ENCODE data around the gene ADNP2. TPM values are rescaled to one million over a fixed set of nuclear protein-coding genes. Genes with fewer than 3 reads are reported as not detected.

ADNP2 gene
- total RNA-seq, 1 experiment from 2014 or later = 23.2 TPM

- H3K9me2 ChIP-seq (replicated peaks; ENCODE audit: low read length) = no peaks in the 10 kb centered on the region
- no peaks in the 10 kb centered on the region for H3K27me3 ChIP-seq (ENCODE audit: low read length)
- no peak for DNase-seq
- H3K9ac ChIP-seq (ENCODE audit: low read length) = no peak overlapping the region
- intact Hi-C loops (cut with micrococcal nuclease) = no loop called here
- H3K27ac ChIP-seq (ENCODE audit: low read length) = no peak overlapping the region
- H3K4me3 ChIP-seq (ENCODE audit: low read length) = no peak overlapping the region
- ChIA-PET CTCF (no interaction called here), POLR2A (ENCODE audit: unreplicated experiment) (no interaction called here)
- H3K4me2 ChIP-seq (ENCODE audit: low read length) = no peak overlapping the region
- TF ChIP-seq EZH2 (IDR thresholded peaks at IDR 0.05; ENCODE audit: low read length, unreplicated experiment) (no peak), EZH2phosphoT487 (IDR thresholded peaks at IDR 0.05; ENCODE audit: borderline replicate concordance, low read length) (no peak), CTCF (conservative IDR thresholded peaks at IDR 0.05; ENCODE audit: low read depth, low read length) (no peak)
- no peak for ATAC-seq
- H4K20me1 ChIP-seq (ENCODE audit: low read length) = no peaks in the 10 kb centered on the region
- no peaks in the 10 kb centered on the region for H3F3A ChIP-seq (ENCODE audit: low read length, unreplicated experiment)
- H3K9me3 ChIP-seq (ENCODE audit: low read length) = peaks cover 13% of the 10 kb centered on the region
- H3K79me2 ChIP-seq (ENCODE audit: low read length) = no peaks in the 10 kb centered on the region
- H3K36me3 ChIP-seq (ENCODE audit: low read depth, low read length) = no peaks in the 10 kb centered on the region
- no TSS peak for BruUV-seq (replicated peaks)
- H2AFZ ChIP-seq (ENCODE audit: low read length) = no peak overlapping the region
- no peaks in the 10 kb centered on the region for H3K4me1 ChIP-seq (ENCODE audit: insufficient read depth, low read length)
Observed at GRCh38 chr18:80088823-80089222, 20.2 kb upstream of the ADNP2 start.

- Histone ChIP-seq H3K4me1 (ENCODE audit: insufficient read depth, low read length) (no peaks in the 10 kb centered on the region), H3K9me2 (replicated peaks; ENCODE audit: low read length) (no peaks in the 10 kb centered on the region), H3K4me3 (ENCODE audit: low read length) (no peak overlapping the region), H3K27me3 (ENCODE audit: low read length) (no peaks in the 10 kb centered on the region), H3K27ac (ENCODE audit: low read length) (no peak overlapping the region), H3F3A (ENCODE audit: low read length, unreplicated experiment) (no peaks in the 10 kb centered on the region), H4K20me1 (ENCODE audit: low read length) (no peaks in the 10 kb centered on the region), H3K9me3 (ENCODE audit: low read length) (no peaks in the 10 kb centered on the region), H3K79me2 (ENCODE audit: low read length) (no peaks in the 10 kb centered on the region), H3K9ac (ENCODE audit: low read length) (no peak overlapping the region), H3K36me3 (ENCODE audit: low read depth, low read length) (no peaks in the 10 kb centered on the region), H3K4me2 (ENCODE audit: low read length) (no peak overlapping the region), H2AFZ (ENCODE audit: low read length) (no peak overlapping the region)
- CTCF ChIA-PET = no interaction called here
- POLR2A ChIA-PET (ENCODE audit: unreplicated experiment) = no interaction called here
- BruUV-seq (replicated peaks) = no TSS peak
- intact Hi-C loops (cut with micrococcal nuclease) = no loop called here
- no peak for ATAC-seq
- TF ChIP-seq EZH2phosphoT487 (IDR thresholded peaks at IDR 0.05; ENCODE audit: borderline replicate concordance, low read length) = no peak
- no peak for DNase-seq
Observed at GRCh38 chr18:80095414-80095813, 13.6 kb upstream of the ADNP2 start.

- Histone ChIP-seq H4K20me1 (ENCODE audit: low read length) (no peaks in the 10 kb centered on the region), H3K9me2 (replicated peaks; ENCODE audit: low read length) (no peaks in the 10 kb centered on the region), H3K9ac (ENCODE audit: low read length) (no peak overlapping the region), H3K4me3 (ENCODE audit: low read length) (no peak overlapping the region), H3K36me3 (ENCODE audit: low read depth, low read length) (no peaks in the 10 kb centered on the region), H3F3A (ENCODE audit: low read length, unreplicated experiment) (no peaks in the 10 kb centered on the region), H3K4me1 (ENCODE audit: insufficient read depth, low read length) (no peaks in the 10 kb centered on the region), H2AFZ (ENCODE audit: low read length) (no peak overlapping the region), H3K9me3 (ENCODE audit: low read length) (no peaks in the 10 kb centered on the region), H3K27me3 (ENCODE audit: low read length) (no peaks in the 10 kb centered on the region), H3K27ac (ENCODE audit: low read length) (no peak overlapping the region), H3K79me2 (ENCODE audit: low read length) (no peaks in the 10 kb centered on the region), H3K4me2 (ENCODE audit: low read length) (no peak overlapping the region)
- BruUV-seq (replicated peaks) = no TSS peak
- intact Hi-C loops (cut with micrococcal nuclease) = no loop called here
- DNase-seq (no peak), ATAC-seq (no peak)
- POLR2A ChIA-PET (ENCODE audit: unreplicated experiment) = no interaction called here
- CTCF ChIA-PET = no interaction called here
- TF ChIP-seq EZH2phosphoT487 (IDR thresholded peaks at IDR 0.05; ENCODE audit: borderline replicate concordance, low read length) (no peak), EZH2 (IDR thresholded peaks at IDR 0.05; ENCODE audit: low read length, unreplicated experiment) (no peak), CTCF (conservative IDR thresholded peaks at IDR 0.05; ENCODE audit: low read depth, low read length) (no peak)
Observed at GRCh38 chr18:80096032-80096565, 13.0 kb upstream of the ADNP2 start.
